GM21723 (cell line): ENCODE measurements around the gene ZNF467.

Experiments used
- ATAC-seq: cut with Tn5 transposase; IDR thresholded peaks from one replicate; pipeline ENCODE4 v1.9.1; 2021; ENCODE audit warnings: mild to moderate bottlenecking, moderate library complexity; ENCODE audit not compliant: unreplicated experiment

Gene ZNF467

DNA sequence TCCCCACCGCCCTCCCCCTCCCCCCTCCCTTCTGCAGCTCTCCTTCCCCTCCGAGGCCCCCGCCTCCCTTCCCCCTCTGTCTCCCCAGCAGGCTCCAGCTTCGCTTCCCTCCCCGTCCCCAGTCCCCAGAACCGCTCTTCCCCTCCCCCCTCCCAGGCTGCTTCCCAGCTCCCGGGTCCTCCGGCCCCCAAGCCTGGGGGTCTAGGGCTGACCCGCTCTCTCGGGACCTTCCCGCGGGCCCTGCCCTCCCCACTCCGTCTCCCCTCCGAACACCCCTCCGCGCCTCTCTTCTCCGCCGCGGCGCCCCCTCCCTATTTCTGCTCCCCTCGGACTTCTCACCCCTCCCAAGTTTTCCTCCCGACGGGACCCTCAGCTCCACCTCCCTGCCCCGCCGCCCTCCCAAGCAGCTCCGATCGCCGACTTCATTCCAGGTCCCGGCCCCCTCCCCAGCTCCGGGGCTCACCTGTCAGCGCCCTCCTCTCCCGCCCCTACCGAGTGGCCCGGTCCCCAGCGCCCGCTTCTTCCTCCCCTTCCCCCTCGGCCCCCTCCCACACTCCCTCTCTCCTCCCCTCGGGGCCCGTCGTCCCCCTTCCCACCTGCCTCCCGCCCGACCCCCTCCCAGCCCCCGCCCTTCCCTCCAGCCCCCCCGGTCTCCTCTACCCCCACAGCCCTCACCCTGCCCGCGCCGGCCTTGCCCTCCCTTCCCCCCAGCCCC, 990 bp downstream of the ZNF467 start:
- ATAC-seq: no peak

DNA sequence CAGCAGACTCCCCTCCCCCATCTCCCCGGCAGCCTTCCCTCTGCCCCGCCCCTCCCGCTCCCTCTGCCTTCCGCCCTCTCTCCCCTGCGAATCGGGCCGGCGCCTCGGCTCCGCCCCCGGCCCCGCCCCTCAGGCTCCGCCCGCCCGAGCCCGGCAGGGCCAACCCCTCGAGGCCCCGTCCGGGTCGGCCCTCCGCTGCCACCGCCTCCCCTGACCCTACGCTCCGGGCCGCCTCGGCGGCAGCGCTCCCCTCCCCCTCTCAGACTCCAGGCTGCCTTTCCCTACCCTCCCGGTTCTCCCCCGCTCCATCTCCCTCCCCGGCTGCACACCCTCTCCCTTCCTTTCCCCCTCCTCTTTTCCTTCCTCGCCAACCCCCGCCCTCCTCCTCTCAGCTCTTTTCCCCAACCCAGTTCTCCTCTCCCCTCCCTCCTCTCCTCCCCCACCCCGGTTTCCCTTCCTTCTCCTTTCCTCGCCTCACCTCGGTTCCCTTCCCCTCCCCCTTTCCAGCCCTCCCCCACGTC, 1.6 kb downstream of the ZNF467 start:
- peak; percentile 92 for ATAC-seq

DNA sequence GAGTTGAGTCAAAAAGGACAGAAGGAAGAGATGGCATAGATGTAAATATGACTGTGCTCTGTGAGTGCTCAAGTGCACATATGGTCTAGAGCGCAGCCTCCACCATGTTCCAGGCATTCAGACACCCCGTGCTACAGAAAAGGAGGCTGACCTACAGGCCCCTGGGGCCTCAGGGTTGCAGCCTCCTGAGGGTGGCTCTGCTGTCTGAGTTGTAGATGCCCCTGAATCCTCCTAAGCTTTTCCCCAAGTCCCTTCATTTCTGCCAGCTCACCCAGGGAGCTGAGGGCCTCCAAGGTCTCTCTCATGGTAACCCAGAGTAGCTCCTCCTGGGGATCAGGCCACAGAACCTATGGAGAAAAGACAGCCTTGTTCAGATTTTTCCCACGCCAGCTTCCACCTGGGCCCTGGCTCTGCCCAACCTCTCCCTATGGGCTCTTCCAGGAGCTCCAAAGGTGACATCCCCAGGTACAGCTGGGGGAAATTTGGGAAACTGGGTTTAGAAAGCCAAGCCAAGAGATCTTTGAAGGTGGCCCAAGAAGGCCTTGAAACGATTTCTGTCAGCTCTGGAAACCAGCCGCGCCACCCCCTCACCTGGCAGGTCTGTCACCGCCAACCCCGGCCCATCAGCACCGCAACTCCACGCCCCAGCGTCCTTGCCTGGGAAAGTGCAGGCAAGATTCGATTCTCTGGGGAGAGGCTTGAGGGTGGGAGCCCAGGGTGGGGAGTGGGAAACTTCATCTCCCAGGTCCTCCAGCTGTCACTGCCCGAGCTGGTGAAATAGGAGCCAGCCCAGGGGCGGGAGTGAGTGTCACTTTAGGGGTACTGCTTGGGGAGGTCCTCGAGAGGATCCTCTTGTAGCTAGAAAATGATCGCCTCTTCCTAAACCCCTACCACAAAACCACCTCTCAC, 2.4 kb downstream of the ZNF467 start:
- ATAC-seq: peak; percentile 31

DNA sequence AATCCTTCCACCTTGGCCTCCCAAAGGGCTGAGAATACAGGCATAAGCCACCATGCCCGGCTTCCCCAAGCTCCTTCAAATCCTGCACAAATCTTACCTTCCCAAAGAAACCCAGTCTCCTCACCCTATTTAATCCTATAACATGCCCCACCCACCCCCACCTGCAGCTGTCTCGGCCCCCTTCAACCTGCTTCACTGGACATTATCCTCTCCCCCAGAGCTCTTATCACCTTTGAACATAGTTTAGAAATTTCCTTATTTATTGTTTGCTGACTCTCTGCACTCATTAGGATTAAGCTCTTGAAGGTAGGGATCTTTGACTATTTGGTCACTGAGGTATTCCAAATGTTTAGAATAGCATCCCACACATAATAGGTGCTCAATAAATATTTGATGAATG, 3.5 kb downstream of the ZNF467 start:
- no peak for ATAC-seq

DNA sequence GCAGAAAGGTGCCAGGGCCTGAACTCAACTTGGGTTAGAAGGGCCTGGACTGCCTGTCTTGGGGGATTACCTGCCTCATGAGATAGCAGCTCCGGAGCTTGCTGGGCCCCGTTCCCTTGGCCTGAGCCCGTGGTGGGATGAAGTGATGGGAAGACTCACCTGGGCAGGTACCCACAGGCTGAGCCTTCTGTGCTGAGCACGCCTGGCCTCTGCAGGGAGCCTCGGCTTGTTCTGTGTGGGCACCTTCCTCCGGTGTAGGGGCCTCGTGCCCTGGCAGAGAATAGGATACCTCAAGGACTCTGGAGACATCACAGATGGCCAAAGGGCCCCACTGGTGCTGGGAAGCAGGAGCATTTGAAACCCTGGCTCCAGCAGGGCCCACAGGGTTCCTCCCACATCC, 4.5 kb downstream of the ZNF467 start:
- ATAC-seq: no peak

DNA sequence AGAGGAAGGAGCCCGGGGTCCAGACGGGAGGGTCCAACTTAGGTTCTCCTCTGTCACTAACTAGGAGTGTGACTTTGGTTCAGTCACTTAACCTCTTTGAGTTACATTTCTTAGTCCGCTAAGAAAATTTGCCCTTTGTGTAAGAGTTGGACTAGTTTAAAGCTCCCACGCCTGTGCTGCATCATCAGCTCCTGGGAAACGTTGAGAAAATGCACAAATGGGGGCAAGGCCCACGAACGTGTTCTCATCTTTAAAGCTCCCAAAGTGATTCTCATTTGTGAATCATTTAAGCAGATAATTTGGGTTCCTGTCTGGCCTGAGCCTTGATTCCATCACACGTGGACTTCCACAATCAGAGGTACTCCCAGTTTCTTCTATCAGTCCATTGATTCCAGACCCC, 6.3 kb downstream of the ZNF467 start:
- no peak for ATAC-seq

DNA sequence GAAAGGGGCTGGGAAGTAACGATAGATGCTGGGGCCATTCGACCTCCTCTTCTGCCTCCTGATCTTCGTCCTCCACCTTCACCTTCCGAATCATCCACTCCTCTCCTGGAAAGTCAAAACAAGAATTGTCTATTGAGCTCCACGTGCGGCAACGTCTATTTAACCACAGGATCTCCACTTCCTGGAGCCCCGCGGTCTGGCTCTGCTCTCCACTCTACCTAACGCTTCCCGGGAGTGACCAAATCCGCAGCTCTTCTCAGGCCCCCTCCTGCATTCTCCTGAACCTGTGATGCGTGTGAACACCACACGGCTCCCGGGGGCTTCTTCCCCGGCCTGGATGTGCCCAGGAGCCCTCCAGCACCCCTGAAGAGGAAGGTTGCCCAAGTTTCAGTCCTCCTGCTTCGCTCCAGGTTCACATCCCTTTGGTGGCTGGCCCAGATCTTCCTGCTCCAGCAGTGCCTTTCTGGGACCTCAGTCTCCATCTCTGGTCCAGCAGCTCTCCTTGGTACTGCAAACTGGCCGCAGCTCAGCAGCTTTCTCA, 7.2 kb downstream of the ZNF467 start:
- ATAC-seq: no peak

DNA sequence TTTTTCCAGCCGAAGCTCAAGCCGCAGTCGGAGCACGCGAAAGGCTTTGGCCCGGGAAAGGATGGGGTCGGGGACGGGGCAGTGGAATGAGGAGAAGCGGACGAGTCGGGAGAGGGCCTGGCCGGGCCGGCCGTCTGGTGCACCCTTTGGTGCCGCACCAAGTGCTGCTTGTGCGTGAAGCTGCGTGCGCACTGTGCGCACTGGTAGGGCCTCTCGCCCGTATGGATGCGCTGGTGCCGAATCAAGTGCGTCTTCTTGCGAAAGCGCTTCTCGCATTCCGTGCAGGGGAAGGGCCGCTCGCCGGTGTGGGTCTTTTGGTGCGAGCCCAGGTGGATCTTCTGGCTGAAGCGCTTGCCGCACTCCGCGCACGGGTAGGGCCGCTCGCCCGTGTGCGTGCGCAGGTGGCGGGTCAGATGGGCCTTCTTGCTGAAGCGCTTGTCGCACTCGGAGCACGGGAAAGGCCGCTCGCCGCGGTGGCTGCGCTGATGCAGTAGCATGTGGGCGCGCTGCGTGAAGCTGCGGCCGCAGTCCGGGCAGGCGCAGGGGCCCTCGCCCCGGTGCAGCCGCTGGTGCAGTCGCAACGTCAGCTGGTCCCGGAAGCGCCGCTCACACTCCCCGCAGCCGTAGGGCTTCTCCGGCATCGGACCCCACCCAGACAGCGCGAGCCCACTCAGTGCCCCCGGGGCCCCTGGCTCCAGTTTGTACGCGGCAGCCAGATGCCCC, 7.8 kb downstream of the ZNF467 start:
- no peak for ATAC-seq

DNA sequence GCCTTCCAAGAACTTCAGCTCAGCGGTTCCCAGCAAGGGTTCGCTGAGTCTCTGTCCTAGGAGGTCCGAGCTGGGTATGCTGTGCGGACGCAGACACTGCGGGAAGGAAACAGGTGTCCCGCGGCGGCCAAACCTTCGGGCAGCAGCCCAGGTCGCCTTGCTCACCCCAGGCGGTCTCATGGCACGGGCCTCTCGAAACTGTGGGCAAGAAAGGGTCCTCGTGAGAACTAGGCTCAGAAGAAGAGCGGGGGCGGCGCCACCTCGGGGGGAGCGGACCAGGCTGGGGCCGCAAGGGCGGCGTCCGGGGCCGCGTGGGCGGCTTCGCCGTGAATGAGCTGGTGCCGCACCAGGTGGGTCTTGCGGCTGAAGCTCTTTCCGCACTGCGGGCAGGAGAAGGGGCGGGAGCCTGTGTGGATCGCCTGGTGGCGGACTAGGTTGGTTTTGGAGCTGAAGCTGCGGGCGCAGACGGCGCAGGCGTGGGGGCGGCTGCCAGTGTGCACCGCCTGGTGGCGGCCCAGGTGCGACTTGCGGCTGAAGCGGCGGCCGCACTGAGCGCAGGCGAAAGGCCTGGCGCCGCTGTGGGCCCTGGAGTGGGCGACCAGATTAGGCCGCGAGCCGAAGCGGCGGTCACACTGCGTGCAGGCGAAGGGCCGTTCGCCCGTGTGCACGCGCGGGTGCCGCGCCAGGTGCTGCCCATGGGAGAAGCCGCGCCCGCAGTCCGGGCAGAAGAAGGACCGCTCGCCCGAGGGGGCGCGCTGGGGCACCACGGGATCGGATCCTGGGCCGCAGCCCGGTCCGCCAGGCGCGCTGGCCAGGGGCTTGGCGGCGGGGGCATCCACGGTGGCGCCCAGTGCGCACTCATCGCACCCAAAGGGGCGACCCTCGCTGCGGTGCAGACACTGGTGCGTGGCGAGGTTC, 8.6 kb downstream of the ZNF467 start:
- no peak for ATAC-seq

DNA sequence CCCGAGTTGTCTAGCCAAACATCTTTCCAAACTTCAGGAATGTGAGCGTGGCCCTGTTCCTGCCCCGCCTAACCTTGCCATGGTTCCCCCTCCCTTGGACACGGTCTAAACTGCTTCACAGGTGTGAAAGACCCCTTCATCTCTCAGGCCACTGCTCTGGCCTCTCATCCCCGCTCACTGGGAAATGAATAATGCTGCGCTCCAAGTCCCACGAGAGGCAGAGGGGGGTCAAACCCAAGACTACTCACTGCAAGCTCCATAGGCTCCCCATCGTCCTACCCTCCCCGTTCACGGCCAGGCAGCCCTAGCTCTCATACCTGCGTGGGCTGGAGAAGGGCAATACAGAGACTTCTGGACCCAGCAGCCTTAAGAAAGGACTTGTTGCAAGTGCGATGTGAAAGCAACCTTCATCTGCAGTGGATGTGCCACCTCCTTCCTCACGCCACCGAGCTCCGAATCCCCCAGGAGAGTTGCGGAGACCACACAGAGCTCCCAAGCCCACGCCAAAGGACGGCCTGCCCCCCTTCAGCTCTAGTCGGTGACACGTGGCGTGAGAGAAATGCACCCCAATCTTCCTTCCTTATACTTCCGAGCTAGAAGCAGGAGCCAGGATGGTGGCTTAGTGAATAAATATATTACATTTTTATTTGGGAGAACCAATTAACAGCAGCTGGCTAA, 9.7 kb downstream of the ZNF467 start:
- no peak for ATAC-seq

DNA sequence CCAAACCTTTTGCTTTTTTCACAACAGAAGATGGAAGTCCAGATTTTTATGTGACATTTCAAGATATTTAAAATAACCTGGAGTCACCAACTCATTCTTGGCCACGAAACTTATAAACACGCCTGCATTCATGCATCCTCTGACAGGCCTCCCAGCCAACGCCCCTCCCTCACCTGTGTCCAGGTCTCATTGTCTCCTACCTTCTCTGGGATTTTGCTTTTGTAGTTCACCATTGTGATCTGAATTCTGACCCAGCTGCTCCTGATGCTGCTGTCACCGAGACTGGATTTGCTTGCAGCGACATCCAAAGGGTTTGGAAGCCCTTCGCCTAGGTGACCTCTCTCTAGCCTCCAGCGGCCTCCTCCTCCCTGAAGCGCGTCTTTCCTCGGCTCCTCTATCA, 10.8 kb downstream of the ZNF467 start:
- ATAC-seq: no peak

DNA sequence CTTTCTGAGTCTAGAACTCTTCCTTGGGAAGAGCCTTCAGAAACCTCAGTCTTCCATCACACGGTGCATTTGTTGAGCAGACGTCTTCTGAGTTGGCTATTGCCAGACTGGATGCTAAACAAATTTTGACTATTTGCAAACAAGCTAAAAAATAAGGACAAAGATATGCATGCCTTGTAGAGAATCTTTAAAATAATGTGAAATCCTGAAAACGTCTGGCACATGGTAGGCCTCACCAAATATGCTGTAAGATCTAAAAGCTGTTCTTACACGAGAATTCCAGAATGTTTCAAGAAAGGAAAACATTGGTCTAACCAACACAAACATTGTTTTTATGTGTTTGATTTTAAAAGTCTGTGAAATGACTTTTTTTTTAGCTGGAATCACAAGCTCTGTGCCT, 11.3 kb downstream of the ZNF467 start:
- no peak for ATAC-seq

DNA sequence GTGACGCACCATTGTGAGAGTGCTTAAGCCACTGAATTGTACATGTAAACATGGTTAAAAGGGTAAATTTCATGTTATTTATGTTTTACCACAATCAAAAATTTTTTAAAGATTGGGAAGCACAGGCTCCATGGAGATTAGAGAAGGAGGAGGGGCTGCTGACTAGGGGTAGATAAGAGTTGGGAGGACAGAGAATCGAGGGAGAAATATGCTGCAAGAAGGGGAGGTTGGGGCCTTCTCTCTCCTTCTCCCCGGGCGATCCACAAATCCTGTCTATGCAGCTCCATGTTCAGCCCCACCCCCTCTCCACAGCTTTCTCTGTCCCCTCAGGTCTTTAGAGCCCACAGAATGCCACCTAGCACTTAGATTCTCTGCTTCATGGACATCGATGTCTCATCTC, 12.1 kb downstream of the ZNF467 start:
- no peak for ATAC-seq

DNA sequence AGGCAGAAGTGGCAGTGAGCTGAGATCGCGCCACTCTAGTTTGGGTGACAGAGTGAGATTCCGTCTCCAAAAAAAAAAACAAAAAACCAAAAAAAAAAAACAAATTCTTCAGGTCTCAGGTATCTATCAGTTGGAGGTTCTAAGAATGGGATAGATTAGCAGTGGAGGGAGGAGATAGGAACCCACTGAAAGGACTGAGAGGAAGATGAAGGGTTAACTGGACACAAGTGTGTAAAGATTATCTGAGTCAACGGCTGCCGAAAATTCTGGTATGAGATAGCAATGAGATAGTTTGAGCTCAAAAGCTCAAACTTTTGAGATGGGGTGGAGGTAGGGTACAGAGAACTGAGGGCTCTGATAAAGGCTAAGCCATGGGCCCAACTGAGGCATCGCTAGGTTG, 12.8 kb downstream of the ZNF467 start:
- no peak for ATAC-seq

DNA sequence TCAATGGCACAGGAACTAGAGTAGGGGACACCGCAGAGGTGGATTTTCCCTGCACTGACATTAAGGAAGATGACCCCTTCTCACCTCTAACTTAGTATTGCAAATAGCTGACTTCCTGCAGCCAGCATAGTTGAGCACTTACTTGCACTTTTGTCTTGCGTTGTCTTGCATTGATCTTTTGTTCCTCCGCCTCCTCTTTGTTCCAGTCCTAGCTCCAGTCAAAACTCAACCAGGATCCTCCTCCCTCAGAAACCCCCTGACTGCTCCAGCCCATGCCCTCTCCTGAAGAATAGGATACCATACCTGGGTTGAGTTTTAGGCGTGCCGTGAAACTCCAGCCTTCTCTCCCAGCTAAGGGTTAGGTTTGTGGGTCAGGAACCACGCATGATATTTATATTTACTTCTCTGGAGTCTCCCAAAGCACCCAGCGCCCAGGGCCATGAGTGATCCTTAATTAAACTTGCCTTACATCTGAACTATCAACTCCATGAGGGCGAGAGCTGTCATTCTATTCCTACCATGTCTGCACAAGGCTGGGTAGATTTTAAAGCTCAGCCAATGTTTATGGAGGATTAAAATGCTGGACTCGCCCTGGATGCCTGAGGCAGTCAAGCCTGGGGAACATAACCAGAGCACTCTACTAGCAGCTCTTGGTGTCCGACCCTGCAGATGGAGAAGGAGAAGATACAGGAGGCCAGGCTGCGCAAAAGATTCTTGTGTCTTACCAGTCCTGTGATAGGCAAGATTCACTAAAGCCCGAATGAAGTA, 14.1 kb downstream of the ZNF467 start:
- no peak for ATAC-seq

DNA sequence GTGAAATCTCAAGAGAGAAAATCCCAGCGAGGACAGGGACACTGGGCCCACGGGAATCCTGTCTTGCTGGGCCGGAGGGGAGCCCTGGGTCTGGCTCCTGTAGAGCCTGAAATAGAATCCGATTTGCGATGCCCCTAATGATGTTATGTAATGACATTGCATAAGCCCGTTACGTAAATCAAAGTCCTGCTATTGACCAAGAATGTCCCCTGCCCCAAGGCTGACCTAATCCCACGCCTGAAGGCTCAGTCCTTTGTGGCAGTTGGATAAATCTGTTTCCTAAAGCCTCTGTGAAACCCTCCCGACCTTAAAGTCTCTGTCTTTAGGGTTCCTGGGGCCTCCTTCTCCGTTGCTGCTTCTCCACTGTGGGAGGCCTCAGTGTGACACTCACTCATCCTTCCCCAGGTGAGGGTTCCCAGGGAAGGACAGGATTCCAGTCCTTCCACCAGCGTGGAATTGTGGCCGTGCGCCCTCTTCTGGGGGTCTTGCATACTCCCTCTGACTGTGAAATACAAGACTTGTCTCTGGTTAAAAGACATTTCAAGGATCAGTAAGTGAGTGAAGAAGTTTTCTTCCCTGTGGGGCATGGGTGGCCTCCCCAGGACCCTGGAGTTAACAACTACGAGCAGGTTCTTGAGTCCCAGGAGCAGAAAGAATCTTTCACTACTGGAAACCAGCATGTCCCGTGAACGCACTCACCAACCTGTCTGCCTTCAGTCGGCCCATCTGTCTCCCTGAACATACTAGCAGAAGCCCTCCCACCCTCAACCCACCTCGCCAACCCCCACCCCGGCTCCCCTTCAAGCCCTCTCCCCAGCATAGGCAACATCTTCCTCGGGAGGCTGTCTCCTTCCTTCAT, 19.8 kb downstream of the ZNF467 start:
- ATAC-seq: no peak

DNA sequence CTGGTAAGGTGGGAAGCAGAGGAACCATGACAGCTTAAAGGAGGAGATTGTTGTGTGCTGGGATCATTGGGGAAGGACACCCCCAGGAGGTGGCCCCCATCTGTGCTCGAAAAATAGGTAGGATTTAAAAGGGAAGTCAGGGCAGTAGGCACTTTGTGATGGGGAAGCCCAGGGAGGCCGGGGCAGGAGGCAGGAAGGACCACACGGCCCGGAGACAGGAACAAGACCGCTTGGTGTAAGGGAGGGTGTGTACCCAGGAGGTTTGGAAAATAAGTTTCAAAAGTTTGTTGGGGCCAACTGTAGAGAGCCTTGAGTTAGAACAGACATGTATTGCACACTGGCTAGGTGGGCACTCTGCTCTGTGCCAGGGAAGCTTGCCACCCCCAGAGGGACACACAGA, 20.7 kb downstream of the ZNF467 start:
- ATAC-seq: no peak
